T follicular helper cell (primary cell): ENCODE data around the gene HNF1B.
"Not testable (repeated sequence)": the region's sequence is repeated elsewhere in the genome, so short reads cannot be mapped to it uniquely, and the experiment has no call there.

ENCODE experiments used
- DNase-seq: peaks from one replicate; pipeline ENCODE4 v3.0.0-alpha.2; 2020; ENCODE audit warnings: low read depth

Gene HNF1B

DNA sequence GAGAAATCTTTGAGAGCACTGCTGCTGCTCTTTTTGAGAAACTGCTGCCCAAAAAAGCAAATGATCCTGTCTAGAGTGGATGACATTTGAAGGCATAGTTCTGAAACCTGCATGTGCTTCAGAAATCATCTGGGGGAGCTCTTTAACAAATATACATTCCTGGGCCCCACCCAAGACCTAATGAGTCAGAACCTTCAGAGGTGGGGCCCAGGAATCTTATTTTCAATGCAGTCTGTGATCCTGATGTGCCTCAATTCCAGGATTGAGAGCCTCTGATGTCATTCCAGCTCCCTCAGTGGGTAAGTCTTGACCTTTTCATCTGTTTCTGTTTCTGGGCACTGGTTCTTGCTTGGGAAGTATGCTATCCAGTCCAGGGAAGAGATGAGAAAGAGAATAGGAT lies 42.3 kb downstream of the HNF1B start:
- DNase-seq = no peak

DNA sequence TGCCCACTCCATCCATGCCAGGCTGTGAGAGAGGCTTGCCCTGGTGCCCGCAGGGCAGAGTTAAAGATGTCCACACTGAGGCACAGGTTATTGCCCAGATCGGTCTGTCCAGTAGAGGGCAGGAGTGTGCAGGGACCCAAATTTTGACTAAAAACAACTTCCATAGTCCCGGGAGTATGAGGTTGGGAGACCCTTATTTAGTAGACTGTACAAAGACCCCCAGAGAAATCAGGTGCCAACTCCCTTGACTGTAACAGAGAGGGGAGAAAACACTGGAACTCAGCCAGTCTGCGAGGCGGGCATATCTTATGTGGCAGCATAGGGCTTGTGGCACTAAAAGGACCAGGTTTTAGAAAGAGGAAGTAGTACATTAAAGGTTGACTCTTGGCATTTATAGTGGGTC lies 43.4 kb downstream of the HNF1B start:
- no peak for DNase-seq

GRCh38 chr17:37700881-37701280 lies 44.0 kb downstream of the HNF1B start:
- DNase-seq = no peak

DNA sequence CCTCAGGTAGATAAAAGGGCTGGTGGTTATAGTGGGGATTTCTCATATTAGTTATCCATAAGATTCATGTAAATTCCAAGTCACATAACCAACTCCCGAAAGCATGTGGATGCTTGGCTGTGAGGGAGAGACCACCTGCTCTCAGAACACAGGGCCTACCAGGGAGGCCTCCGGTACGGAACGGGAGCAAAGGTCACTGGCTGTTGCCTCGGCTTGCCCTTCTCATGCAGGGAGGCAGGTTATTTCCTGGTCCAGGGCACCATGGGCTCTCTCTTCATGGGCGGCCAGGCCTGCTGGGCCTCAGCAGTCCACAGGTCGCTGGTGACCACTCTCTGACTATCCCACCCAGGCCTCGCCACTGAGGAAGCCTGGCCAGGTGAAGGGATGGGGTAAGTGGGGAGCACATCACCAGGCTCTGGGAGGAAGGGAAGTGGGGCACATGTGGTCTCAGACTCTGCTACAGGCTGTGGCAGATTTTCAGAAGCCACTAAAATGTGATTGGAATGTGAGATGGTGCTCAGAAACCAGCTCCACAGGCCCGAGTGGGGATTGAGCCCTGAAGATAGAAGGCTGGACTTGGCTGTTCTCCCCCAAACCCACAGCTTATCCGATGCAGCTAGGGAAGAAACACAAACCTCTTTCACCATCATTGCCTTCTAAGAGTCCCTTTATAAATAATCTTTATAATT lies 45.4 kb downstream of the HNF1B start:
- DNase-seq = no peak

GRCh38 chr17:37698911-37699255 lies 46.0 kb downstream of the HNF1B start:
- no peak for DNase-seq

GRCh38 chr17:37698132-37698910 lies 46.5 kb downstream of the HNF1B start:
- DNase-seq = no peak

DNA sequence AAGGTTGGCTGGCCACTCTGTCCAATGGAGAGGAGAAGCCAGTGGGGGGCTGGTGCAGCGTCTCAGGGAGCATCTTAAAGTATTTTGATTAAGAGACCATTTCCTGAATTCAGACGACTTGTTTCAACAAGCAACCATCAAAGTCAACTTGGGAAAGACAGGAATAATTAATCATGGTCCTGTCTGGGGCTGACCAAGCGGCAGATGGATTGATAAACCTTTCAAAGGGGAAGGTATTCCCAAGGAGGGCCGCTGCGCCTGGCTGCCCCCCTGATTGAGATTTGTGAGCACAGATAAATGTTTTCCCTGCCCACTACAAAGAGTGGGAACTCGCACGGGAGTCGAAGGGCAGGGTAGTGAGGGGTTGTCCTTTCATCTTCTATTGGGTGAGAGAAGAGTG lies 47.5 kb downstream of the HNF1B start:
- DNase-seq = no peak

DNA sequence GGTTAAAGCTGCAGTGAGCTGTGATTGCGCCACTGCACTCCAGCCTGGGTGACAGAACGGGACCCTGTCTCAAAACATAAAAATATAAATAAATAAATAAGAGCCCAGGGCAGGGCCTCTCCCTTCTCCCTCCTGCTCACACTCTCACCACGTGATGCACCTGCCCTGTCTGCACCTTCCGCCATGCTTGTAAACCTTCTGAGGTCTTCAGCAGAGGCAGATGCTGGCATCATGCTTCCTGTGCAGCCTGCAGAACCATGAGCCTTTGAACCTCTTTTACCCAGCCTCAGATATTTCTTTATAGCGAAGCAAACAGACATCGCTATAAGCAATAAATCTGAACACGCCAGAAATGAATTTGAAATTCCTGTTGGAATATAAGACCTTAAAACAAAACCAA lies 48.5 kb downstream of the HNF1B start:
- DNase-seq = no peak

DNA sequence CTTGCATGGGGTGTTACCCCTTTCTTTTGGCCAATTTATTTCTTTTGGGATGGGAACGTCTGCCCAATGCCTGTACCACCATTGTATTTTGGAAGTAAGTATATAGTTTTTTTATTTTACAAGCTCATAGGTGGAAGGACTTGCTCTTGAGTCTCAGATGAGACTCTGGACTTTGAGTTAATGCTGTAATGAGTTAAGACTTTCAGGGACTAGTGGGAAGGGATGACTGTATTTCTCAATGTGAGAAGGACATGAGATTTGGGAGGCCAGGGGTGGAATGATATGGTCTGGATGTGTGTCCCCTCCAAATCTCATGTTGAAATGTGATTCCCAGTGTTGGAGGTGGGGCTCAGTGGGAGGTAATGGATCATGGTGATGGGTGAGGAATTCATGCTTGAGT lies 49.1 kb downstream of the HNF1B start:
- no peak for DNase-seq

DNA sequence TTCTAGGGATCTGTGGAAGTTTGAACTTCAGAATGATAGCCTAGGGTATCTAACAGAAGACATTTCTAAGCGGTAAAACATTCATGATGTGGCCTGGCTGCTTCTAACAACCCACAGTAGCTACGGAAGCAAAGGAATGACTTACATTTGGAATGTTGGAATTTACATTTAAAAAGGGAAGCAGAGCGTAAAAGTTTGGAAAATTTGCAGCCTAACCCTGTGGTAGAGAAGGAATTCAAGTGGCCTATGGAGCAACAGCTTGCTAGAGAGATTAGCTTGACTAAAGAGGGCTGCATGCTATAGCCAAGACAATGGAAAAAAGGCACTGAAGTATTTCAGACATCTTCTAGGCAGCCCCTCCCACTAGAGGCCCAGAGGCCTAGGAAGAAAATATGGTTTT lies 50.1 kb downstream of the HNF1B start:
- DNase-seq = no peak

DNA sequence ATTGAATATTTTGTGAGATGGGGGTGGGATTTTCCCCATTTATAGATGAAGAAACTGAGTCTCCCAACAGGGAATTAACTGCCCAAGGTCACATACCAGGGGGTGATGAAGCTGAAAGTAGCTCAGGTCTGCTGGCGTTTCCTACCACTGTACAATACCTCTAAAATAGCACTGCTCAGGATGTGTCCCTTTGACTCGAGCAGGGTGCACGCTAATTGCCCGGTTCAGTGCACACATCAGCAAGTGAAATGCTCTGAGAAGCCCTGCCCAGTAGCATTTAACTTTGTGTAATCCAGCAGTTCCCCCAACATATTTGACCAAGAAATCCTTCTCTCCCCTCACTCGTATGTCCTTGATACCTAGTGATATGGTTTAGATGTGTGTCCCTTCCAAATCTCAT lies 51.5 kb downstream of the HNF1B start:
- no peak for DNase-seq

DNA sequence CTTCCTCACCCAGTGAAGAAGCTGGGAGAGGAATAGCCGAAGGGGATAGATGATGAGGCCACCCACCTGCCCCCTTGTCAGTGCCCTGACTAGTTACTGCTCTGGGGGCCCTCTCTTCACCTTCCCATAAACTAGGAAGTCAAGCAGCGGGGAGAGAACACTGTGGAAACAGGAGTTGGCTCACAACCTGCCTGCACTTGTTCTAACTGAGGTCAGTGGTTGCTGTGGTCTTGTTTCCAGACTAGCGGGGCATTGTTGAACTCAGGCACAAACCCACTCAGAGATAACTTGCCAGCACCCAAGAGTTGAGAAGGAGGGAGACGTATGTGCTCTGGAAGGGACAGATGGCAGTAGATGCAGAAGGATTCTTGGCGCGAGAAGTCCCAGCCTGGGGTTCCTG lies 53.1 kb downstream of the HNF1B start:
- DNase-seq = no peak

DNA sequence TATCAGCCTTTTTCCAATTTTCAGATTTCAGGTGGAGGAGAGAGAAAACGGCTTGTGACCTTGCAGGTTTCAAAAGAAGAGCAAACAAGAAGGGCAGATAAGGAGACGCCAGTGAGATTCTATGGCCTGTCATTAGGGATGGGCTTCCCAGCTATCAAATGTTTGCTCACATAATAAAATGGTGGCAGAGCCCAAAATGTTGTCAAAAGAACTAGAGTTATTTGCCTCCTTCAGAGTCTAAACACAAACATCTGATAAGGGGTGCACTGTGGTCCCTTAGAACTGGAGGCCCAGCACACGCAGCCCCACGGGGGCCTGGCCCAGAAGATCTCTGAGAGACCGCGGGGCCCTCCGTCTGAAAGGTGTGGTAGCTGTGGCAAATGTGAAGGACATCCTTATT lies 55.5 kb downstream of the HNF1B start:
- DNase-seq = no peak

DNA sequence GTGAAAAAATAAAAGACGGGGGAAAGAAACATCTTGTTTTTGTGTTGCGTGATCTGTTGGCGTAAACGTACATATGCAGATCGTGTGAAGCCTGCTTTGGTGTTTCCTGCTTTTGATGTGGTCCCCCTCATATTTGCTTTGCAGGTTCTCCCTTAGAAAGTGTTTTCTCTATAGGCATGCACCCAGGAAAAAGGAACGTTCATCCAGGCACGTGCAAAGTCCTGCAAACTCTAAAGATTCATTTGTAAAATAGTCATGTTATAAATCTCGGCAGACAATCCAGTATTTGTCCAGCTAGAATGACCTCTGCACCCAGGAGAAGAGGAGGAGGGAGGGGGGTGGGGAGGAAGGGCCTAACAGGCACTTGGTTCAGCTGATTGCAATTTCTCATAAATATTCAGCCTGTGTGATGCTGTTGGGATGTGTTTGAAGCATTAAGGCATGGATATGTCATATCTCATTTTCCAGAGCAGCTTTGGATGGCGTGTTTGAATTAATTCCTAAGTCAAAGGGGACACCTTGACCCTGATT lies 61.3 kb downstream of the HNF1B start:
- DNase-seq = no peak

DNA sequence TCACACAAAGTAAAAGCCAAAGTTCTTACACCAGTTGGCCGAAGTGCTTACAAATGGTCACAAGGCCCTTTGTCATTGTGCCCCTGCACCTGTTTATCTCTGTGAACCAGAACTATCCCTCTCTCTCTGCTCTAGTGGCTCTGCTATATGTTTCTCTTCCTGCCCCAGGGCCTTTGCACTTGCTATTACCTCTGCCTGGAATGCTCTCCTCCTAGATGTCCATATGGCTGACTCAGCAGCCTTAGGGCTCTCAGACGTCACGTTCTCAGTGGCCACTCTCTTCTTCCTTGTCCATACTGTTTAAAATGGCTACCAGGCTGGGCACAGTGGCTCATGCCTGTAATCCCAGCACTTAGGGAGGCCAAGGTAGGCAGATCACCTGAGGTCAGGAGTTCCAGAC lies 62.9 kb downstream of the HNF1B start:
- no peak for DNase-seq

DNA sequence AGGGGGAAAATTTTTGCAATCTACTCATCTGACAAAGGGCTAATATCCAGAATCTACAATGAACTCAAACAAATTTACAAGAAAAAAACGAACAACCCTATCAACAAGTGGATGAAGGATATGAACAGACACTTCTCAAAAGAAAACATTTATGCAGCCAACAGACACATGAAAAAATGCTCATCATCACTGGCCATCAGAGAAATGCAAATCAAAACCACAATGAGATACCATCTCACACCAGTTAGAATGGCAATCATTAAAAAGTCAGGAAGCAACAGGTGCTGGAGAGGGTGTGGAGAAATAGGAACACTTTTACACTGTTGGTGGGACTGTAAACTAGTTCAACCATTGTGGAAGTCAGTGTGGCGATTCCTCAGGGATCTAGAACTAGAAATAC lies 64.9 kb downstream of the HNF1B start:
- not testable (repeated sequence) for DNase-seq

DNA sequence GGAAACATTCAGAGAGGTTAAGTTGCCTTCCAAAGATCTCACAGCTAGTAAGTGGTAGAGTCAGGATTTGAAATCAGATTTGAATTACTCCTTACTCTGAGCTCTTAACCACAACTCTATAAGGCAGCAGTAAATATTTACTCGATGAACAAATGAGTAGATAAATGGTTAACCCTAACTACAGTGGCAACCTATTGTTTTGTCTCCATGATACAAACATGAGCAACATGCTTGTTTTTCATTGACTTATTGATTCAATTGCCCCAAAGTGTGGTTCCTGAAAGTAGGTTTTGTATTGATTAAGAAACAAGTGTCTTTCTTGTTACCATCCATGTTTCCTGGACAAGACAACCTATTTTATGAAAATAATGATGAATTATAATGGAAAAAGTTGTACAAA lies 66.8 kb downstream of the HNF1B start:
- no peak for DNase-seq

DNA sequence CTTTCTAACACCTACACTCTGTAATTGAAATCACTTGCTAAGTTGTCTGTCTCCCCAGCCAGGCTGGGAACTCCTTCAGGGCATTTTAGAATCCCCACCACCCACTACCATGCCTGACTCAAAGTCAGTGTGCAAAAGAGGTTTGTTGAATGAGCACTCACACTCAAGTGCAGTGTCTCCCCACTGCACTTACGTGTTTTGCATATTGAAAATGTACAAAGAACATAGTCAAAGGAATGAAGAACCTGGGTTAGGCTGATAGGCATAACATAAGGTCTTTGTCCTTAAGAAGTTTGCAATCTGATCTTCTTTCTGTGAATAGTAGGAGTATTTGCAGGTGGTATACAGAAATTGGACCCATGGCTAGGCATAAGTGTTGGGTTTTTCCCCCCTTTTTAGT lies 67.8 kb downstream of the HNF1B start:
- no peak for DNase-seq

- no peak for DNase-seq
Measured at GRCh38 chr17:37676115-37676925, 68.5 kb downstream of the HNF1B start.

DNA sequence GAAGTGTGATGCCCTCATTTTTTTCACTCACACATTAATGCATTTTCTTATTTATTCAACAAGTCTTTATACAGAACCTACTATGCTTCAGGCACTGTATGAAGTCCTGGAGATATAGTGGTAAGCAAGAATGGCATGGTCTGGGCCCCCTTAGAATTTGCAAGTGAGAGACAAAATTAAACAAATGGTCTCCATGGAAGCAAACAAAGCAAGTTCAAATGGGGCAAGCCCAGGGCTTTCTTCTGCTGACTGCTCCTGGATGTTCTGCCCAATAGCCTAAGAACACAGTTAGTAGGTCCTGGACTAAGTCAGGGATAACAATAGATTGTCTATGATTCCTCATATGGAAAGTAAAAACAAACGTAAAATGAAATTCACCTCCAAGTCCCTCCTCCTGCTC lies 70.3 kb downstream of the HNF1B start:
- no peak for DNase-seq

DNA sequence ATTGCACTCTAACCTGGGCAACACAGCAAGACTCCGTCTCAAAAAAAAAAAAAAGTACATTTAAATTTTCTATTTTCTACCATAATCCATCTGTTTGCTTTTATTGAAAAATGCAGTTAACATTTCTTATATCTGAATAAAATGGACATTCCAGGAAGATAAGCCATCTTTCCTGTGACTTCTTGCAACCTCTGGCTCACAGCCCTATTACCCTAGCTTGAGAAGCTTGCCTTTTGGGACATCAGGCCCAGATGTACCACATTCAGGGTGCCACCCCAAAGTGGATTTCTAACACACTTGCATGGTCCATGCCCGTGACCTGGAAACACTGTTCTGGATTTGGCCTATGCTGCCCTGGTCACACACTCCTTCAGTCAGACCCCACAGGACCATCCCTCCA lies 71.5 kb downstream of the HNF1B start:
- DNase-seq = no peak

- no peak for DNase-seq
Measured at GRCh38 chr17:37672548-37673078, 72.2 kb downstream of the HNF1B start.
